ENCODE results near the gene PTPRH. TPM values are rescaled to one million over a fixed set of nuclear protein-coding genes. Genes with fewer than 3 reads are reported as not detected.

PTPRH gene
- total and polyA plus RNA-seq, 3 donors from 2014 or later = 1.6 to 11.3 (median 6.0) TPM

GRCh38 chr19:55245236-55245904 is 36.1 kb upstream of the PTPRH start:
- 94 to 96% methylated on average over 4 to 23 of the region's 23 CpGs for WGBS, 2 donors
- Histone ChIP-seq H3K36me3 (ENCODE audit: low read depth, missing control alignments) (no peaks in the 10 kb centered on the region), H3K27ac (no peak overlapping the region), H3K27me3 (no peaks in the 10 kb centered on the region), H3K4me1 (peaks cover 8% of the 10 kb centered on the region), H3K4me3 (no peak overlapping the region), H3K9me3 (no peaks in the 10 kb centered on the region)
- intact Hi-C loops (cut with DNase I; ENCODE audit: low total_unique reads) = no loop called here
- no peak for DNase-seq
- no peak for TF ChIP-seq CTCF (IDR thresholded peaks at IDR 0.05)
- TF ChIP-seq POLR2A (IDR thresholded peaks at IDR 0.05) = no peak

- H3K36me3 ChIP-seq (ENCODE audit: low read depth, missing control alignments) = no peaks in the 10 kb centered on the region
- TF ChIP-seq CTCF (IDR thresholded peaks at IDR 0.05) = no peak
- TF ChIP-seq POLR2A (IDR thresholded peaks at IDR 0.05) = no peak
- no peaks in the 10 kb centered on the region for H3K9me3 ChIP-seq
- no peak overlapping the region for H3K27ac ChIP-seq
- H3K4me3 ChIP-seq = no peak overlapping the region
- peaks cover 8% of the 10 kb centered on the region for H3K4me1 ChIP-seq
- intact Hi-C loops (cut with DNase I; ENCODE audit: low total_unique reads) = no loop called here
- no peaks in the 10 kb centered on the region for H3K27me3 ChIP-seq
- DNase-seq = no peak
- 90% methylated on average over 12 of the region's 12 CpGs for WGBS, 2 donors
Measured at GRCh38 chr19:55244004-55244680, 34.8 kb upstream of the PTPRH start.

- no peaks in the 10 kb centered on the region for H3K36me3 ChIP-seq (ENCODE audit: low read depth, missing control alignments)
- 76 to 83% methylated on average over 7 of the region's 7 CpGs for WGBS, 2 donors
- no peaks in the 10 kb centered on the region for H3K9me3 ChIP-seq
- TF ChIP-seq POLR2A (IDR thresholded peaks at IDR 0.05) = no peak
- TF ChIP-seq CTCF (IDR thresholded peaks at IDR 0.05) = no peak
- H3K27me3 ChIP-seq = no peaks in the 10 kb centered on the region
- no peak overlapping the region for H3K27ac ChIP-seq
- no peak for DNase-seq
- intact Hi-C loops (cut with DNase I; ENCODE audit: low total_unique reads) = no loop called here
- peaks cover 3% of the 10 kb centered on the region for H3K4me1 ChIP-seq
- H3K4me3 ChIP-seq = no peak overlapping the region
Measured at GRCh38 chr19:55242517-55242916, 33.2 kb upstream of the PTPRH start.

GRCh38 chr19:55241935-55242464 is 32.7 kb upstream of the PTPRH start:
- no peak for DNase-seq
- intact Hi-C loops (cut with DNase I; ENCODE audit: low total_unique reads) = no loop called here
- Histone ChIP-seq H3K9me3 (no peaks in the 10 kb centered on the region), H3K4me3 (no peak overlapping the region), H3K27ac (no peak overlapping the region), H3K27me3 (no peaks in the 10 kb centered on the region), H3K4me1 (no peaks in the 10 kb centered on the region), H3K36me3 (ENCODE audit: low read depth, missing control alignments) (no peaks in the 10 kb centered on the region)
- TF ChIP-seq CTCF (IDR thresholded peaks at IDR 0.05) (no peak), POLR2A (IDR thresholded peaks at IDR 0.05) (no peak)
- 80 to 83% methylated on average over 7 to 16 of the region's 16 CpGs for WGBS, 2 donors

All from testis (tissue), 3 donors.